Lower lobe of right lung (tissue), 2 donors: ENCODE data around the gene WDR37. TPM values are rescaled to one million over a fixed set of nuclear protein-coding genes. Genes with fewer than 3 reads are reported as not detected.

Experiments used
- ATAC-seq, 2 donors: fragments of 200-7000 bp; cut with Tn5 transposase; one replicate each; pipeline ENCODE4 v1.9.1; 2020 to 2022; ENCODE audit warnings: mild to moderate bottlenecking in 2 of 2, moderate library complexity in 2 of 2
- DNase-seq: peaks from one replicate; pipeline ENCODE4 v3.0.0-alpha.2; 2020
- H3K27ac ChIP-seq: fragments of 200-600 bp; one replicate; pipeline ENCODE4 v1.8.0; 2022
- H3K27me3 ChIP-seq: fragments of 200-600 bp; one replicate; pipeline ENCODE4 v1.8.0; 2022; ENCODE audit warnings: low read depth
- H3K36me3 ChIP-seq: fragments of 200-600 bp; one replicate; pipeline ENCODE4 v1.8.0; 2022; ENCODE audit warnings: mild to moderate bottlenecking
- H3K4me1 ChIP-seq: fragments of 200-600 bp; one replicate; pipeline ENCODE4 v1.8.0; 2022
- H3K4me3 ChIP-seq: fragments of 200-600 bp; one replicate; pipeline ENCODE4 v1.8.0; 2022; ENCODE audit warnings: mild to moderate bottlenecking
- H3K9me3 ChIP-seq: fragments of 200-600 bp; one replicate; pipeline ENCODE4 v1.8.0; 2022
- CTCF ChIP-seq: fragments of 200-600 bp; IDR thresholded peaks from one replicate; pipeline ENCODE4 v1.8.0; 2022; ENCODE audit warnings: antibody characterized with exemption, mild to moderate bottlenecking
- intact Hi-C: fragments of 100-400 bp; cut with DNase I; formaldehyde crosslinking; loops from one replicate; pipeline ENCODE4 v1.11.0; 2022
- total RNA-seq: library from RNA; stranded (reverse); fragmentation: NEBNext Ultra II Directional; extraction: Animal tissue kit (Norgen Biotek cat#: 25700); gene quantifications from one replicate; pipeline ENCODE4 v1.2.1, GENCODE V29; 2021
- donor health status: DM: no; HTN: yes; CAD: no; lungs with severe emphysema.

Gene WDR37
- total RNA-seq, 1 donor from 2014 or later: 22.0 TPM

DNA sequence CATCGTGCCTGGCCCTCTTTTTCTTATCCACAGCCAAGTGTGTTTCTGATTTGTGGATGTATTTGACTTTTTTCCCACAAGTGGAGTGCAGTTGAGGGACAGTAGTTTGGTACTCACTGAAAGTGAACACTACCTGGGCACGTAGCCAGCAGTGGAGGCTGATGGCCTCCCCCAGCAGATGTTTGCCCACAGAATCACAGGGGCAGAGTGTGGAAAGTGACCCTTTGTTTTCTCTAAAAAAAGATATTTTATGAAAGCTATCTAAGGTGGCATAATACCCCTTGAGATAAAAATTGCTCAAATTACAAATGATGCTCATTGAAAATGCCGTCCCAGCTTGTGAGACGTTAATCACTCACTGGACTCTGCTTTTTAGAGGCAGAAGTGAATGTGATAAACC, 29.1 kb downstream of the WDR37 start:
- Histone ChIP-seq H3K4me3 (no peak overlapping the region), H3K4me1 (no peaks in the 10 kb centered on the region), H3K27ac (no peak overlapping the region), H3K36me3 (peaks cover 98% of the 10 kb centered on the region), H3K9me3 (no peaks in the 10 kb centered on the region), H3K27me3 (no peaks in the 10 kb centered on the region)
- intact Hi-C loops: no loop called here
- DNase-seq: no peak
- ATAC-seq: no peak
- no peak for TF ChIP-seq CTCF

DNA sequence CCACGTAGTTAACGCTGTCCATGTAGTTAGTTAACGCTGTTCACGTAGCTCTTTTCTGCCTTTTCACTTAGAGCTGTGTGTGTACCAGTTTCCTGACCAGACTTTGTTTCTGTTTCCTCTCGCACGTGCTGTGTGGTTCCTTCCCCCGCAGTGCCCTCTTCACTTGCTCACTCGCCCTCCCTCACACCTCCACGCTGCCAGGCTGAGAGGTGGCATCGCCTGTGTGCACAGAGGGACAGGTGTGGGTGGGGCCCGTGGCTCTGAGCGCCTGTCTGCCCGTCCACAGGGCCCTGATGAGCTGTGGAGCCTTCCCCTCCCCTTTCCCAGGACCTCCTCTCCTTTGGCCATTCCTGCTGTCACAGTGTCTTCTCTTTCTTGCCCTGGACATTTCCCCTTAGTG, 30.6 kb downstream of the WDR37 start:
- no peak for DNase-seq
- Histone ChIP-seq H3K36me3 (peaks cover 97% of the 10 kb centered on the region), H3K27me3 (no peaks in the 10 kb centered on the region), H3K9me3 (no peaks in the 10 kb centered on the region), H3K4me1 (no peaks in the 10 kb centered on the region), H3K27ac (no peak overlapping the region), H3K4me3 (no peak overlapping the region)
- no peak for TF ChIP-seq CTCF
- ATAC-seq: no peak
- intact Hi-C loops: no loop called here

DNA sequence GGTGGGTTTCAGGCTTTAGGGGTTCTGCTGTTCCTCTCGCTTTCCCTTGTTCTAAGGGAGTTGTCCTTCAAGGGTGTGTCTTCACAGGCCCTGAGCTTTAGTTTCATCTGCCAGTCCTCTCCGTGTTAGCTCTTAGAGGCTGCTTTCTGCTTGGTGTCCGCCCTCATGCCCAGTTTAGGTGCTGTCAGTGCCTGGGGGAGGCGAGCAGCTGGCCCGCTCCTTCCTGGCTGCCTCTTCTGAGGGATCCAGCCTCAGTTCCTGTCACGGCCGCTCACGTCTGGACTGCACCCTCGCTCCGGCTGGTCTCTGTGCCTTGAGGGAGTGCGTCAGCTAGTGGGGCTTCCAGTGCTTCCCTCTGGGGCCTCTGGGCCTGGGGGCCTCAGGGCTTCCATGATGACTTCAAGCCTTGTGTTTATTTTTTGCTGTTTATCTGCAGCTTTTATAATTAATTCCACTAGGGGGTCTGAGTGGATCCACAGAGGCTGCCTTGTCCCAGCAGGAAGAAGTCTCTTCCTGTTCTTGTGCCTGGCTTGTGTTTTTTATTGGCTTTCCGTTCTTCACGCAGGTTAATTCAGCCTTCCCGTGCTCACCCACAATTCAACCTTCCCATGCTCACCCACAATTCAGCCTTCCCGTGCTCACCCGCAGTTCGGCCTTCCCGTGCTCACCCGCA, 33.0 kb downstream of the WDR37 start:
- Histone ChIP-seq H3K27ac (no peak overlapping the region), H3K4me3 (no peak overlapping the region), H3K36me3 (peaks cover 95% of the 10 kb centered on the region), H3K9me3 (no peaks in the 10 kb centered on the region), H3K4me1 (no peaks in the 10 kb centered on the region), H3K27me3 (no peaks in the 10 kb centered on the region)
- DNase-seq (no peak), ATAC-seq (no peak)
- intact Hi-C loops: no loop called here
- TF ChIP-seq CTCF: no peak

- Histone ChIP-seq H3K27ac (no peak overlapping the region), H3K4me1 (no peaks in the 10 kb centered on the region), H3K4me3 (no peak overlapping the region), H3K9me3 (no peaks in the 10 kb centered on the region), H3K36me3 (peaks cover 91% of the 10 kb centered on the region), H3K27me3 (no peaks in the 10 kb centered on the region)
- intact Hi-C loops: no loop called here
- ATAC-seq (no peak), DNase-seq (no peak)
- no peak for TF ChIP-seq CTCF
These were observed 34.5 kb downstream of the WDR37 start for GRCh38 chr10:1090696-1091095.

- no peak for ATAC-seq
- Histone ChIP-seq H3K4me3 (no peak overlapping the region), H3K36me3 (peaks cover 90% of the 10 kb centered on the region), H3K27ac (no peak overlapping the region), H3K9me3 (no peaks in the 10 kb centered on the region), H3K4me1 (no peaks in the 10 kb centered on the region), H3K27me3 (no peaks in the 10 kb centered on the region)
- no peak for DNase-seq
- intact Hi-C loops: no loop called here
- no peak for TF ChIP-seq CTCF
These were observed 37.5 kb downstream of the WDR37 start for GRCh38 chr10:1093696-1094095.
